K562 (cell line): ENCODE measurements around the gene DIAPH1. TPM values are rescaled to one million over a fixed set of nuclear protein-coding genes. Genes with fewer than 3 reads are reported as not detected.

ENCODE experiments used
- ARID1B ChIP-seq: fragments of 450-650 bp; IDR thresholded peaks from 2 replicates; pipeline ENCODE4 v1.6.1; 2016; ENCODE audit warnings: antibody characterized with exemption, mild to moderate bottlenecking, inconsistent platforms
- ASH1L ChIP-seq: fragments of 450-650 bp; IDR thresholded peaks from 2 replicates; pipeline ENCODE4 v1.6.1; 2018; ENCODE audit warnings: borderline replicate concordance, mild to moderate bottlenecking, low read depth; ENCODE audit not compliant: partially characterized antibody
- GABPA ChIP-seq: fragments of 200-800 bp; sonication (Bioruptor generic); conservative IDR thresholded peaks from 2 replicates; pipeline ENCODE4 v1.6.1; 2016; ENCODE audit warnings: low read depth, missing genetic modification characterization, missing compliant biosample characterization
- HCFC1 ChIP-seq: IDR thresholded peaks from 2 replicates; pipeline ENCODE4 v1.6.1; 2012; ENCODE audit warnings: low read depth, low read length, improper control_type of control experiment
- HNRNPK ChIP-seq: fragments of 200-400 bp; formaldehyde crosslinking; IDR thresholded peaks from one replicate; pipeline ENCODE4 v1.6.1; 2018; ENCODE audit warnings: mild to moderate bottlenecking, low read depth, low read length; ENCODE audit not compliant: poor library complexity, severe bottlenecking
- ILF3 ChIP-seq: fragments of 450-650 bp; IDR thresholded peaks from 2 replicates; pipeline ENCODE4 v1.6.1; 2018; ENCODE audit warnings: antibody characterized with exemption, mild to moderate bottlenecking, moderate library complexity, borderline replicate concordance
- KLF1 ChIP-seq: fragments of 450-650 bp; IDR thresholded peaks from 2 replicates; pipeline ENCODE4 v1.6.1; 2016; ENCODE audit warnings: missing genetic modification characterization, missing compliant biosample characterization
- RBM14 ChIP-seq: fragments of 200-400 bp; formaldehyde crosslinking; IDR thresholded peaks from 2 replicates; pipeline ENCODE4 v1.6.1; 2018; ENCODE audit warnings: low read depth, mild to moderate bottlenecking, low read length, moderate library complexity, borderline replicate concordance; ENCODE audit not compliant: insufficient read depth
- SAP30 ChIP-seq: fragments of 200-600 bp; sonication (generic); IDR thresholded peaks from 2 replicates; pipeline ENCODE4 v1.6.1; 2012; ENCODE audit warnings: borderline replicate concordance, low read depth, mild to moderate bottlenecking, moderate library complexity, low read length, control low read depth, inconsistent platforms; ENCODE audit not compliant: insufficient read depth, poor library complexity, severe bottlenecking
- TAF1 ChIP-seq: IDR thresholded peaks from 2 replicates; pipeline ENCODE4 v1.6.1; 2011; ENCODE audit warnings: mild to moderate bottlenecking, low read length, moderate library complexity; ENCODE audit not compliant: insufficient read depth, control insufficient read depth, severe bottlenecking; ENCODE audit errors: extremely low read depth
- TEAD1 ChIP-seq, 2 experiments: fragments of 450-650 bp in 1 of 2; sonication (generic) in 1 of 2; formaldehyde crosslinking; IDR thresholded peaks; 2 replicates each; pipeline versions ENCODE4 v1.4.0 to v1.8.0; 2020 to 2022; ENCODE audit warnings: mild to moderate bottlenecking in 2 of 2, missing genetic modification reagents in 1 of 2
- ZC3H8 ChIP-seq: fragments of 450-650 bp; IDR thresholded peaks from 2 replicates; pipeline ENCODE4 v1.6.1; 2017
- ZNF766 ChIP-seq: fragments of 200-800 bp; sonication (Bioruptor generic); conservative IDR thresholded peaks from 2 replicates; pipeline ENCODE4 v1.6.1; 2016; ENCODE audit warnings: missing genetic modification characterization, missing compliant biosample characterization
- polyA plus RNA-seq, 8 experiments: library from polyadenylated mRNA; depleted of rRNA in 4 of 8; stranded (reverse) in 5 of 8; unstranded in 3 of 8; fragments of >200 nt; fragmentation: Nextera tagmentation in 2 of 8; fragmentation: Illumina TruSeq in 1 of 8; extraction: Ambion mirVana in 2 of 8; extraction: Trizol in 1 of 8; gene quantifications; 2 replicates each; pipeline versions ENCODE4 v1.2.1 to v1.2.3, GENCODE V29; 2011 to 2014; ENCODE audit warnings: inconsistent platforms in 1 of 8, missing spikeins in 1 of 8
- total RNA-seq, 7 experiments: library from RNA; depleted of rRNA in 6 of 7; stranded (reverse); fragments of >200 nt in 6 of 7; fragmentation: Illumina TruSeq in 2 of 7; extraction: Trizol in 2 of 7; gene quantifications; 2 replicates each; pipeline versions ENCODE4 v1.2.1 to v1.2.3, GENCODE V29; 2011 to 2021; ENCODE audit warnings: low replicate concordance in 1 of 7
- TF ChIP-seq, protein P1 (sequence below), 2 experiments: fragments of 450-650 bp; formaldehyde crosslinking in 1 of 2; IDR thresholded peaks; 2 replicates each; pipeline versions ENCODE4 v1.4.0 to v1.6.1; 2014 to 2020; ENCODE audit warnings: mild to moderate bottlenecking in 2 of 2, borderline replicate concordance in 1 of 2, low read depth in 1 of 2
- TF ChIP-seq, protein P2 (sequence below): fragments of 450-650 bp; IDR thresholded peaks from 2 replicates; pipeline ENCODE4 v1.6.1; 2016; ENCODE audit warnings: mild to moderate bottlenecking

Gene DIAPH1
- total and polyA plus RNA-seq, 9 of the 15 experiments (the other 6 are each of a cell fraction or from before 2014, with no cell fraction given) = 60.8 to 328 (median 97.8) TPM

DNA sequence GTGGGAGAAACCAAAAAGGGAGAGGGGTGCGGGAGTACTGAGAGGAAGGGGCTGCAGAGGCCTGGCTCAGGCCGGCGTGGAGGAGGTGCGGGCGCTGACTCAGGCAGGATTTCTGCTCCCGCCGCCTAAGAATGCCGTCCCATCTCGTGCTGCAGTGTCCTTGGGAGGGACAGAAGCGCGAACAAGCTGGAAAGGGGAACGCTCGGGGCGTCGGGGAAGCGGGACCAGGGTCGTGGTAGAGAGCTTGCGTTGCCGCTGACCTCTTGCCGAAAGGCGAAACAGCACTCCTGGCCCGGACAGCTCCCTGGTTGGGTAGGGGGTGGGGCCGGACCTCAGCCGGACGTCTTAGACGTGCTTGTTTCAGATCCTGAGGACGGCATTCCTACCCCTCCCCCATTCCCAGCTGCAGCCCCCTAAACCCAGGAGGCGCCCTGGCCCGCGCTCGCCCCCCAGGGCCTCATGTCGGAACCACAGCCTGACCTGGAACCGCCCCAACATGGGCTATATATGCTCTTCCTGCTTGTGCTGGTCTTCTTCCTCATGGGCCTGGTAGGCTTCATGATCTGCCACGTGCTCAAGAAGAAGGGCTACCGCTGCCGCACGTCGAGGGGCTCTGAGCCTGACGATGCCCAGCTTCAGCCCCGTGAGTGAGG is 19.1 kb upstream of the DIAPH1 start (continued):
- TF ChIP-seq, protein P1, sequence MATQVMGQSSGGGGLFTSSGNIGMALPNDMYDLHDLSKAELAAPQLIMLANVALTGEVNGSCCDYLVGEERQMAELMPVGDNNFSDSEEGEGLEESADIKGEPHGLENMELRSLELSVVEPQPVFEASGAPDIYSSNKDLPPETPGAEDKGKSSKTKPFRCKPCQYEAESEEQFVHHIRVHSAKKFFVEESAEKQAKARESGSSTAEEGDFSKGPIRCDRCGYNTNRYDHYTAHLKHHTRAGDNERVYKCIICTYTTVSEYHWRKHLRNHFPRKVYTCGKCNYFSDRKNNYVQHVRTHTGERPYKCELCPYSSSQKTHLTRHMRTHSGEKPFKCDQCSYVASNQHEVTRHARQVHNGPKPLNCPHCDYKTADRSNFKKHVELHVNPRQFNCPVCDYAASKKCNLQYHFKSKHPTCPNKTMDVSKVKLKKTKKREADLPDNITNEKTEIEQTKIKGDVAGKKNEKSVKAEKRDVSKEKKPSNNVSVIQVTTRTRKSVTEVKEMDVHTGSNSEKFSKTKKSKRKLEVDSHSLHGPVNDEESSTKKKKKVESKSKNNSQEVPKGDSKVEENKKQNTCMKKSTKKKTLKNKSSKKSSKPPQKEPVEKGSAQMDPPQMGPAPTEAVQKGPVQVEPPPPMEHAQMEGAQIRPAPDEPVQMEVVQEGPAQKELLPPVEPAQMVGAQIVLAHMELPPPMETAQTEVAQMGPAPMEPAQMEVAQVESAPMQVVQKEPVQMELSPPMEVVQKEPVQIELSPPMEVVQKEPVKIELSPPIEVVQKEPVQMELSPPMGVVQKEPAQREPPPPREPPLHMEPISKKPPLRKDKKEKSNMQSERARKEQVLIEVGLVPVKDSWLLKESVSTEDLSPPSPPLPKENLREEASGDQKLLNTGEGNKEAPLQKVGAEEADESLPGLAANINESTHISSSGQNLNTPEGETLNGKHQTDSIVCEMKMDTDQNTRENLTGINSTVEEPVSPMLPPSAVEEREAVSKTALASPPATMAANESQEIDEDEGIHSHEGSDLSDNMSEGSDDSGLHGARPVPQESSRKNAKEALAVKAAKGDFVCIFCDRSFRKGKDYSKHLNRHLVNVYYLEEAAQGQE (IDR thresholded peaks at IDR 0.05; ENCODE audit: borderline replicate concordance) = peak; percentile 98
- TF ChIP-seq, protein P1 (CRISPR knock-in tag; IDR thresholded peaks at IDR 0.05; ENCODE audit: low read depth) = peak; percentile 97
- TF ChIP-seq GABPA (0 out of 2 replicates have a peak, but pooled peaks have one; percentile 11), ASH1L (no peak), ZC3H8 (no peak), TEAD1 (CRISPR knock-in tag; IDR thresholded peaks at IDR 0.05) (no peak), ARID1B (0 out of 2 replicates have a peak, but pooled peaks have one; percentile 12), RBM14 (no peak), TAF1 (no peak), ILF3 (no peak), HNRNPK (no peak), KLF1 (tag) (0 out of 2 replicates have a peak, but pooled peaks have one; percentile 24), SAP30 (peak; percentile 81), ZNF766 (no peak), HCFC1 (no peak)
- TF ChIP-seq, protein P2, sequence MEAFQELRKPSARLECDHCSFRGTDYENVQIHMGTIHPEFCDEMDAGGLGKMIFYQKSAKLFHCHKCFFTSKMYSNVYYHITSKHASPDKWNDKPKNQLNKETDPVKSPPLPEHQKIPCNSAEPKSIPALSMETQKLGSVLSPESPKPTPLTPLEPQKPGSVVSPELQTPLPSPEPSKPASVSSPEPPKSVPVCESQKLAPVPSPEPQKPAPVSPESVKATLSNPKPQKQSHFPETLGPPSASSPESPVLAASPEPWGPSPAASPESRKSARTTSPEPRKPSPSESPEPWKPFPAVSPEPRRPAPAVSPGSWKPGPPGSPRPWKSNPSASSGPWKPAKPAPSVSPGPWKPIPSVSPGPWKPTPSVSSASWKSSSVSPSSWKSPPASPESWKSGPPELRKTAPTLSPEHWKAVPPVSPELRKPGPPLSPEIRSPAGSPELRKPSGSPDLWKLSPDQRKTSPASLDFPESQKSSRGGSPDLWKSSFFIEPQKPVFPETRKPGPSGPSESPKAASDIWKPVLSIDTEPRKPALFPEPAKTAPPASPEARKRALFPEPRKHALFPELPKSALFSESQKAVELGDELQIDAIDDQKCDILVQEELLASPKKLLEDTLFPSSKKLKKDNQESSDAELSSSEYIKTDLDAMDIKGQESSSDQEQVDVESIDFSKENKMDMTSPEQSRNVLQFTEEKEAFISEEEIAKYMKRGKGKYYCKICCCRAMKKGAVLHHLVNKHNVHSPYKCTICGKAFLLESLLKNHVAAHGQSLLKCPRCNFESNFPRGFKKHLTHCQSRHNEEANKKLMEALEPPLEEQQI = no peak
